GM21619 (cell line): Measurements from ENCODE around the gene FANCC.
"Not testable (repeated sequence)": the region's sequence is repeated elsewhere in the genome, so short reads cannot be mapped to it uniquely, and the experiment has no call there.

Experiments used
- ATAC-seq: cut with Tn5 transposase; IDR thresholded peaks from one replicate; pipeline ENCODE4 v1.9.1; 2021; ENCODE audit not compliant: unreplicated experiment

The FANCC gene

GRCh38 chr9:95330720-95331404 is 13.4 kb upstream of the FANCC start:
- no peak for ATAC-seq

- not testable (repeated sequence) for ATAC-seq
Measured at GRCh38 chr9:95329061-95329460, 11.6 kb upstream of the FANCC start.

- ATAC-seq = no peak
Measured at GRCh38 chr9:95327239-95327865, 9.8 kb upstream of the FANCC start.

DNA sequence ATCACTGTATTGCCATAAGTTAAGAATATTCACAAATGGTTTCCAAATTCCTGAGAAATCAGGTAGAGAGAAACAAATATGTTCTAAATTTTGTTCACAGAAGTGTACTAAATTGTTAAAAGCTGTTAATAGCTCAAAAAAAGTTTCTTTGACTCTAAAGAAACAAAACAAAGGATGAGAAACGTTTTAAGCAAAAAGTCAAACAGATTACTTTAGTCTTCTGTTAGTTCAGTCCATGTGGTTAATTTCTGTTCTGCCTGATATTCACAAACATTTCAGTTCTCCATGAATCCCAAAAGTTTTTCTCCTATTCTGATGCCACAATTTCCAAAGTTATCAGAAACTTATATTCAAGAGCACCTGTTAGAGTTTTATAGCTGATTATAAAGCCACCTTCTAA is 7.7 kb upstream of the FANCC start:
- no peak for ATAC-seq

GRCh38 chr9:95317893-95318211 is 343 bp upstream of the FANCC start:
- ATAC-seq = no peak

GRCh38 chr9:95316794-95317118 is 753 bp downstream of the FANCC start:
- ATAC-seq = peak; percentile 46

GRCh38 chr9:95316274-95316673 is 1.2 kb downstream of the FANCC start:
- no peak for ATAC-seq

- no peak for ATAC-seq
Measured at GRCh38 chr9:95315108-95315746, 2.3 kb downstream of the FANCC start.

DNA sequence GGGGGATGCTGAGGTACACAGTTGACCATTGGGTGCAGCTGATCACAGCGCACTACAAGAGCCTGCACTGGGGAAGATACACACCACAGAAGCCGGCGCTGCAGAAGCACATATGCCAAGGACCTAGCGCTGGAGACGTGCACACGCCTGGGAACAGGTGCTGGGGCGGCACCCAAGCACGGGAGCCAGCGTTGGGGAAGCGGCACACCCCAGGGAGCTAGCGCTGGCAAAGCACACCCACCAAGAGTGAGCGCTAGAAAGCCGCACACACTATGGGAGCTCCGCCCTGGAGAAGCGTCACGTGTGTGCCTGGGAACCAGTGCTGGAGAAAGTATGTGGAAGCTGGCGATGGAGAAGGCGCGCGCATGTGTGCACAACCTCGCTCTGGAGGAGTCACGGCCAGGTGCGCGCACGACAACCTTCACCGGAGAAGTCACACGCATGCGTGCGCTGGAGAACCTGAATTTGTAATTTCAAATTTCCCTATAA is 4.5 kb downstream of the FANCC start:
- no peak for ATAC-seq

DNA sequence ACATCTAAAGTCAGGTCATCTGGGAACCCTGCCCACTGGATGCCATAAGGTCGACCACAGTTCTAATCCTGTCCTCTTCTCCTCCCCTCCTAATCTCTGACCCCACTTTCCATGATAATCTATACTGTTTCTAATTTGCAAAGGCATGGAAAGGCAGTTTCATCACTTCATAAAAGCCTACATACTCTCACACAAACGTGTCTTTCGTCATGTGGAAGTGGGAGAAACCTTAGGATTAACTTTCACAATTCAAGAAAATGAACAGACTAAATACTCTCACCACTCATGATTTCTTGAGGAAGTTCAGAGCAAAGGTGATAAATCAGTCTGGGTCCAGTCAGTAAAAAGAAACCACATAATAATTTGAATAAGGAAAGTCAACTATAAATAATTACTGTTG is 5.5 kb downstream of the FANCC start:
- ATAC-seq = no peak

DNA sequence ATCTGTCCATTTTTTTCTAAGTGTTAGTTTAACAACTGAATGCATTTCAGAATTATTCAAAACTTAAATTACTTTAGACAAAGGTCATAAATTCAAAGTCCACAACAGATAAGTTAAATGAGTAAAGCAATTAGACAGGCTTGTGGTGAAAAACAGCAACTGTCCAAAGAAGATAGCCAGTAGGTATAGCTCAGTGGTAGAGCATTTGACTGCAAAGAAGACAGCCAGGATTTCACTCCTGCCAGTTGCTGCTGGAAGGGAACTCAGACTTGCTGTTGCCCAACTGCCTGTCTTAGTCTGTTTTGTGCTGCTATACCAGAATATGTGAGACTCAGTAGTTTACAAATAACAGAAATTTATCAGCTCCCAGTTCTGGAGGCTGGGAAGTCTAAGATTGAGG is 10.0 kb downstream of the FANCC start:
- ATAC-seq = no peak

GRCh38 chr9:95306819-95307218 is 10.7 kb downstream of the FANCC start:
- ATAC-seq = no peak

GRCh38 chr9:95305770-95306492 is 11.6 kb downstream of the FANCC start:
- ATAC-seq = no peak

DNA sequence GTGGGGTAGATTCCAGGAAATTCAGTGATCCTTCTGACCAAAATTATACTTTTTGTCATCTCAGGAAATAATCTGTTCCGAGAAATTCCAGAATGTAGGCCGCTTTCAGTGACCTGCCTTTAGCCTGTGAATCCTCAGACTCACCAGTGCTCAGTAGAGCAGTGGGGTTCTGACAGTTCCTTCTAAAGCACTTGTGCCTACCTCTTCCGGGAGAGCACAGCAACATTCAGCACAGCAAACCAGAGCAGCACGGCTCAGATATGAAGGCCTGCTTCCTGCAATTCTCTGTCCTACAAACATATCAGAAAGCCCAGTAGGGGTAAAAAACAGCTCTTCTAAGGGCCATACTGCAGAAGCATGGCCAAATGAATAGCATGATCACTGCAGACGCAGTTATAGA is 15.0 kb downstream of the FANCC start:
- ATAC-seq = no peak

DNA sequence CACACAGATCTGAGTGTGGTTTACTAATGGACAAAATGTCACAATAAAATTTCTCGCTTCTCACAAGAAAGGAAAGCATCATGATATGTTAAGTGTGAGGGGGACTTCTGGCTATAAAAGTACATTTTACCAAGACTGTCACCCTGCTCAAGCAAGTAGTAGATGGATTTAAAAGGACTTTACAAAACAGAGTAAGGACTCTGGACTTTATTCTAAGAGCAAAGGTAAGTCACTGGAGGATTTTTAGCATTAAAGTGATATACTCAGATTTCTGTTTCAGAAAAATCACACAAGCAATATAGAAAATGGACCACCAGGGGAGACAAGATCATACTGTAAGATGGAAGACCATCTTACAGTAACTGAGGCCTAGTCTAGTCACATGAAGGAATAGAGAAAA is 19.7 kb downstream of the FANCC start:
- ATAC-seq = no peak

GRCh38 chr9:95297316-95297715 is 20.2 kb downstream of the FANCC start:
- no peak for ATAC-seq

- ATAC-seq = no peak
Measured at GRCh38 chr9:95296761-95297160, 20.7 kb downstream of the FANCC start.

DNA sequence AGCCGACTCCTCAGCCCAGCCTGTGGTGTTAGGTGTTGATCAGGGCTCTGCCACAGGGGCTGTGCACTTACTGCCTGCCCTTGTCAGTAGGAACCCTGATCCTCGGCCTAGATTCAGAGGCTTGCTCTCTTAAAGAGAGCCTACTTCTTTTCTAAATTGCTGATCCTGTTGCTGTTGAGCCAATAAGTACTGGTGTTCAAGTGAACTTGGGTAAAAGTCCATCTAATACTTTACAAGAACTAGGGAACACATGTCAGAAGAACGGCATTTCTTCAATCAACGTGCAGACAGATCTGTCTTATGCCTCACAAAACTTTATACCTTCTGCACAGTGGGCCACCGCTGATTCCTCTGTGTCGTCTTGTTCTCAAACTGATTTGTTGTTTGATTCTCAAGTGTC is 24.2 kb downstream of the FANCC start:
- ATAC-seq = not testable (repeated sequence)

GRCh38 chr9:95292226-95292625 is 25.3 kb downstream of the FANCC start:
- ATAC-seq = no peak

DNA sequence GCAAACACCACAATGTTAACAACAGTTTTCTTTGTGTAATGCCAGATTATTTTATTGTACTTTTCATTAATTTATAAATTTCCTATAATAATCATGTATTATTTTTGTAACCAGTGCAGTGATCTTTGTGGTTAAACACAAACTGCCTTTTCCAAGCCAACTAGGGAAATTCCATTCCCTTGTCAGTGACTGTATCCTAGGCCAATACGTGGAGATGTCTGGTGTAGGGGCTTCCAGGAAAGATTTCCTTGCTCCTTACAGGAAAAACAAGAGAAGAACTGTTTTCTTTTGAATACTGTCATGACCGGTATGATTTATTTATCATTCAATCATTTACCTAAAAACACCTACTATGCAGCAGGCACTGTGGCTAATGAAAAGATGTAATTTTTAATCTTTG is 31.4 kb downstream of the FANCC start:
- no peak for ATAC-seq

DNA sequence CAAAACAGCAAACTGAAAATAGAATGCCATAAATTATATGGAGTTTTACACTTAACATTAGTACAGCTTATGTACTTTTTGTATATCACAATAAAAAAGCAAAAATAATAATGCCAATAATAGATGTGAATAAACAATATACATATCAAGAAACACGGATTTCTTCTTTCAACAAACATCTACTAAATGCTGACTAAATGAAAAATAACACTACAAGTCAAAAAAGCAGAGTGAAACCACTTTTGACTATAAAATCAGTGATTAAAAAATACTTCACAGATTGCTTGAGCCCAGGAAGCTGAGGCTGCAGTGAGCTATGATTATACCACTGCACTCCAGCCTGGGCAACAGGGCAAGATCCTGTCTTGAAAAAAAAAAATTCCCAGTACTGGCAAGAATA is 32.2 kb downstream of the FANCC start:
- no peak for ATAC-seq
